Measurements from ENCODE around the gene MTA3. TPM values are rescaled to one million over a fixed set of nuclear protein-coding genes. Genes with fewer than 3 reads are reported as not detected.
A peak's percentile ranks its signal among the peaks of the same experiment; 100 is the strongest.

The MTA3 gene
- total RNA-seq, 2 experiments from 2014 or later: 27.0 to 30.9 TPM

GRCh38 chr2:42768706-42769256, 200.3 kb downstream of the MTA3 start:
- H3K27me3 ChIP-seq (ENCODE audit: control insufficient read depth in 1 of 2, insufficient read depth in 2 of 2, low read length in 2 of 2): no peaks in the 10 kb centered on the region
- H3K36me3 ChIP-seq (ENCODE audit: insufficient read depth, low read length): no peaks in the 10 kb centered on the region
- Mint-ChIP-seq H3K36me3 (ENCODE audit: low read depth) (peaks cover 4% of the 10 kb centered on the region), H3K4me1 (ENCODE audit: low read depth) (no peaks in the 10 kb centered on the region), H3K27me3 (no peaks in the 10 kb centered on the region), H3K4me3 (no peak overlapping the region), H3K9me3 (no peaks in the 10 kb centered on the region), H3K27ac (no peak overlapping the region)
- TF ChIP-seq CTCF (IDR thresholded peaks at IDR 0.05): no peak
- ChIA-PET CTCF (no interaction called here), POLR2A (no interaction called here)
- ATAC-seq (ENCODE audit: poor library complexity): no peak
- intact Hi-C loops (cut with DNase I, micrococcal nuclease): no loop called here
- no peaks in the 10 kb centered on the region for H3K4me1 ChIP-seq (ENCODE audit: insufficient read depth, low read length)
- no peaks in the 10 kb centered on the region for H3K9me3 ChIP-seq (ENCODE audit: control insufficient read depth in 1 of 2, insufficient read depth in 1 of 2, low read length in 2 of 2)
- no peak for DNase-seq
- H3K4me3 ChIP-seq (ENCODE audit: low read length): no peak overlapping the region
- no peak overlapping the region for H3K27ac ChIP-seq (ENCODE audit: low read depth in 1 of 2, low read length in 2 of 2)

GRCh38 chr2:42769583-42770287, 201.3 kb downstream of the MTA3 start:
- POLR2A ChIA-PET: no interaction called here
- peaks cover 4% of the 10 kb centered on the region for H3K36me3 Mint-ChIP-seq (ENCODE audit: low read depth)
- H3K27ac Mint-ChIP-seq: no peak overlapping the region
- H3K4me1 ChIP-seq (ENCODE audit: insufficient read depth, low read length): no peaks in the 10 kb centered on the region
- H3K4me3 ChIP-seq (ENCODE audit: low read length): no peak overlapping the region
- no peak overlapping the region for H3K4me3 Mint-ChIP-seq
- no peak for TF ChIP-seq CTCF (IDR thresholded peaks at IDR 0.05)
- no peaks in the 10 kb centered on the region for H3K4me1 Mint-ChIP-seq (ENCODE audit: low read depth)
- no peaks in the 10 kb centered on the region for H3K27me3 ChIP-seq (ENCODE audit: control insufficient read depth in 1 of 2, insufficient read depth in 2 of 2, low read length in 2 of 2)
- H3K27ac ChIP-seq (ENCODE audit: low read depth in 1 of 2, low read length in 2 of 2): no peak overlapping the region
- H3K9me3 ChIP-seq (ENCODE audit: control insufficient read depth in 1 of 2, insufficient read depth in 1 of 2, low read length in 2 of 2): no peaks in the 10 kb centered on the region
- no peak for DNase-seq
- no peaks in the 10 kb centered on the region for H3K27me3 Mint-ChIP-seq
- H3K9me3 Mint-ChIP-seq: no peaks in the 10 kb centered on the region
- ATAC-seq (ENCODE audit: poor library complexity): no peak
- CTCF ChIA-PET: no interaction called here
- no peaks in the 10 kb centered on the region for H3K36me3 ChIP-seq (ENCODE audit: insufficient read depth, low read length)
- intact Hi-C loops (cut with DNase I, micrococcal nuclease): no loop called here

GRCh38 chr2:42770288-42771131, 202.1 kb downstream of the MTA3 start:
- CTCF ChIA-PET: interaction anchor here (0.7 kb wide), 1 partner anchor 903 kb away, joined by 3 read pairs; no protein-coding TSS in a partner anchor
- no peak overlapping the region for H3K27ac Mint-ChIP-seq
- POLR2A ChIA-PET: no interaction called here

More at GRCh38 chr2:42770288-42771131, 202.1 kb downstream of the MTA3 start:
- no peaks in the 10 kb centered on the region for H3K9me3 ChIP-seq (ENCODE audit: control insufficient read depth in 1 of 2, insufficient read depth in 1 of 2, low read length in 2 of 2)
- no peak overlapping the region for H3K27ac ChIP-seq (ENCODE audit: low read depth in 1 of 2, low read length in 2 of 2)
- Mint-ChIP-seq H3K36me3 (ENCODE audit: low read depth) (peaks cover 4% of the 10 kb centered on the region), H3K4me1 (ENCODE audit: low read depth) (peaks cover 6% of the 10 kb centered on the region), H3K4me3 (no peak overlapping the region), H3K9me3 (no peaks in the 10 kb centered on the region), H3K27me3 (no peaks in the 10 kb centered on the region)
- no peak overlapping the region for H3K4me3 ChIP-seq (ENCODE audit: low read length)
- no peaks in the 10 kb centered on the region for H3K4me1 ChIP-seq (ENCODE audit: insufficient read depth, low read length)
- no peaks in the 10 kb centered on the region for H3K27me3 ChIP-seq (ENCODE audit: control insufficient read depth in 1 of 2, insufficient read depth in 2 of 2, low read length in 2 of 2)
- no peaks in the 10 kb centered on the region for H3K36me3 ChIP-seq (ENCODE audit: insufficient read depth, low read length)
- intact Hi-C loops (cut with DNase I, micrococcal nuclease): no loop called here
- no peak for TF ChIP-seq CTCF (IDR thresholded peaks at IDR 0.05)
- DNase-seq: peak in 2 of 14 experiments; percentile 36 to 41
- ATAC-seq (ENCODE audit: poor library complexity): no peak
